ENCODE results near the gene SDC3.

DNA sequence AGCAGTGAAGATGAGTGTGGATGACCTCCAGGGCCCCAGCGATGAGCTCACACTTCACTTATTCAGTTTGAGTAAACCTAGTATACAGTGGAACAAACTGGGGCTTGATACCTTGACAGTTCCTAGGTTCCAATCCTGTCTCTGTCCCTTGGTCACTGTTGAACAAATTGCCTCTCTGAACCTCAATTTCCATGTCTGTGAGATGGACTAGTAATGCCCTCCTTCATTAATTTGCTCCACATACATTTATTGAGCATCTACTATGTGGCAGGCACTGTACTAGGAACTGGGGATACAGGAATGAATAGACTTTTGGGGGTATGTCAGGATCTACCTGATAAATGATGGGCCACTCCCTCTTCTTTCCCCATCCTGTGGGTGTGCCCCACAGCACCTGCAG lies 57.3 kb downstream of the SDC3 start:
- TF ChIP-seq, protein P1, sequence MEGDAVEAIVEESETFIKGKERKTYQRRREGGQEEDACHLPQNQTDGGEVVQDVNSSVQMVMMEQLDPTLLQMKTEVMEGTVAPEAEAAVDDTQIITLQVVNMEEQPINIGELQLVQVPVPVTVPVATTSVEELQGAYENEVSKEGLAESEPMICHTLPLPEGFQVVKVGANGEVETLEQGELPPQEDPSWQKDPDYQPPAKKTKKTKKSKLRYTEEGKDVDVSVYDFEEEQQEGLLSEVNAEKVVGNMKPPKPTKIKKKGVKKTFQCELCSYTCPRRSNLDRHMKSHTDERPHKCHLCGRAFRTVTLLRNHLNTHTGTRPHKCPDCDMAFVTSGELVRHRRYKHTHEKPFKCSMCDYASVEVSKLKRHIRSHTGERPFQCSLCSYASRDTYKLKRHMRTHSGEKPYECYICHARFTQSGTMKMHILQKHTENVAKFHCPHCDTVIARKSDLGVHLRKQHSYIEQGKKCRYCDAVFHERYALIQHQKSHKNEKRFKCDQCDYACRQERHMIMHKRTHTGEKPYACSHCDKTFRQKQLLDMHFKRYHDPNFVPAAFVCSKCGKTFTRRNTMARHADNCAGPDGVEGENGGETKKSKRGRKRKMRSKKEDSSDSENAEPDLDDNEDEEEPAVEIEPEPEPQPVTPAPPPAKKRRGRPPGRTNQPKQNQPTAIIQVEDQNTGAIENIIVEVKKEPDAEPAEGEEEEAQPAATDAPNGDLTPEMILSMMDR (IDR thresholded peaks at IDR 0.05; ENCODE audit: borderline replicate concordance, extremely low read depth, low read length, poor library complexity, severe bottlenecking) = no peak
- no peak for TF ChIP-seq EZH2 (IDR thresholded peaks at IDR 0.05; ENCODE audit: borderline replicate concordance, low read depth, low read length, severe bottlenecking)
